NCI-H2029 (cell line): ENCODE measurements around the gene MRGPRF.

Experiments used
- DNase-seq: peaks from one replicate; lab custom pipeline; 2025; lab: John Stamatoyannopoulos, UW

MRGPRF gene

DNA sequence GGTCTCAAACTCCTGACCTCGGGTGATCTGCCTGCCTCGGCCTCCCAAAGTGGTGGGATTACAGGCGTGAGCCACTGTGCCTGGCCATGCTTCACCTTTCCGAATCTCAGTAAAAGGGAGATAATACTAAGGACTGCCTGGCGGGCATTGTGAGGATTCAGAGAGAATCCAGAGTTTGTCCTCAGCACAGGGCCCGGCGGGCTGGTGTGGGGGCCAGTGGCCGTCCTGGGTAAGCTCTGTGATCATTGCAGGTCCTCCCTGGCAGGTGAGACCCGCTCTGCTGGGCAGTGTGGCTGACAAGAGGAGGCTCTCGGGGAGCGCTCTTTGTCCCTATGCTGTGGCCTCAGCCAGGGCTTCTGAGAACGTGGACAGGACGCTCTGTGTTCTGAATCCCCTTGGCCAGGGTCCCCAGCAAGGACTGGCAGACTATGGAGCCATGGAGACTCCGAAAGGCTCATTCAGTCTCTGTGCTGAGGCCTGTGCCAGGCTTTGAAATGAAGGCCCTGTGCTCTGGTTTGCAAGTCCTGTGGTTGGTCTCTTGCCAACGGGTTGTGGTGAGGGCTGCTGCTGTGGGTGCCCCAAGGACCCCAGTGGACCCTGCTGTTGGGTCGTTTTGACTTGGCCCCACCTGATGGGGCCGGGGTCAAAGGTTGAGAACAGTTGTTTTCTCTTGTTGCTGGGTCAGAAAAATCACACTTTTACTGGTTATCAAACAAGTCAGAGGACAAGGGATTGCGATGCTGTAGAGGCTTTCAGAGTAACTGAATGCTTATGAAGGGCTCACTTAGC, 37.7 kb upstream of the MRGPRF start:
- DNase-seq: no peak

DNA sequence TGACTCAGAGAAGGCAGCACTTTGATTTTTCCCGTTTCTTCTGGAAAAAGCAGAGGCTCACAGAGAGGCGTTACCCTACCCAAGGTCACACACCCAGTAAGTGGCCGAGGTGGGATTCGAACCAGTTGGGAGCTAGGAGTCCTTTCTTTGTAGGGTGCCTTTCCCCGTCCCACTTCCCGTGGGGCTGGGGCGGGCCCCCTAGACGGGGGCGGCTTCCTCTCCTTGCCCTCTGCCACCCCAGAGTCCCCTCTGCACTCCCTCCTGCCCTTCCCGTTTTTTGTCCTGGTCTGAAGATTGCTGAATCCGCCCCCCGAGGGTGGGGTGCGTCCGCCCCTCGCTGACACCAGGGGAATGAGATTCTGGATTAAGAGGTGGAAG, 36.4 kb upstream of the MRGPRF start:
- DNase-seq: no peak

DNA sequence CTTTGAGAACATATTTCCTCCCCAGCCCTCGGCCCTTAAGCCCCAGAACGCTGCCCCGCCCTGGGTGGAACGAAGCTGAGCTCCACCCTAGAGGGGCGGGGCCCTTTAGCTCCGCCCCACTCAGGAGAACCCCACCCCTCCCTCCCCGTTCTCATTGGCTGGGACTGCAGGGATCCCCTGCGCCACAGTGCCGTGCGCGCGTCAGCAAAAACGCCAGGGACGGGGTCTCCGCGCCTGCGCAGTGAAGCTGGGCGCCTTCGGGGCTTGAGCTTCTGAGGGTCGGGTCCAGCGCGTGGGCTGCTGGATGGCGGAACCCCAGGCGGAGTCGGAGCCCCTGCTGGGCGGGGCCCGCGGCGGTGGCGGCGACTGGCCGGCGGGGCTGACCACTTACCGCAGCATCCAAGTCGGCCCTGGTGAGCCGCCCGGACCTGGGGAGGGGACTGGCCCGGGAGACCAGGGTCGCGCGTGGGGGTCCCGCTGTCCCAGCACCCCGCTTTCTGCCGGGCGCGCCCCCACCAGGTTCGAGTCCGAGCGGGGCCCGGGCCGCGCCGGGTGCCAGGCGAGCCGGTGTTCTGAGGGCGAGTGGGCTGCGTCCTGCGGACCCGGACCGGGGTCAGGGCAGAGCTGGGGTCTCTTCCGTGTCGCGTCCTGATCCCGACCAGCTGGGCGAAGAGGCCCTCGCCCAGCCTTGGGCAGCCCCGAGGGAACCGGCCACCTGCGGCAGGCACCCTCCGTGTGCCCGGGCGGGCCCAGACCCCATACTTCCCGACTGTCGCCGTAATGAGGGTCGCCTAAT, 35.8 kb upstream of the MRGPRF start, which contains the start of gene TPCN2:
Gene TPCN2 (plus strand): TSS at position 239 of the 796 bp plus-strand sequence. CDS start 66 bp downstream, at position 305.
- DNase-seq: peak; percentile 92

DNA sequence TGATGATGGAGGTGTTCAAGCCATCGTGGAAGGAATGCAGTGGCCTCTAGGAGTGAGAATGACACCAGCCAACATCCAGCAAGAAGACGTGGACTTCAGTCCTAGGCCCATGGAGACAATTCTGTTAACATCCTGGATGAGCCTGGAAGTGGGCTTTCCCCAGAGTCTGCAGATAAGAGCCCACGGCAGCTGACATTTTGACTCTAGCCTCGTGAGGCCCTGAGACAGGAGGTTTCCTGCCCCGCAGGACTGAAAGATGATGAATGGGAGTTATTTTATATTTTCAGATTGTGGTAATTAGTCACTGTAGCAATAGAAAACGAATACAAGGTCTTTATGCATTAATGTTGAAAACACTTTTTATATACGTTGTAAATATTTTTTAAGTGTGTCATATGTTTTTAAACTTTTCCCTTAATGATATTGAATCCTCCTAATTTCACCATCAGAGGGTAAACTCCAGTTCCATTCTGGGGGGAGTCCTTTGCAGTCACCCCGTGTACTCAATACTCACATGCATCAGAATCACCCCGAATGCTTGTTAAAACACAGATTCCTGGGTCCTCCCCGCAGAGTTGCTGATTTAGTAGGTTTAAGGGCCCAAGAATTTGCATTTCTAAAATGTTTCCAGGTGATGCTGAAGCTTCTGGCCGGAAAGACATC, 35.1 kb upstream of the MRGPRF start:
- DNase-seq: no peak

DNA sequence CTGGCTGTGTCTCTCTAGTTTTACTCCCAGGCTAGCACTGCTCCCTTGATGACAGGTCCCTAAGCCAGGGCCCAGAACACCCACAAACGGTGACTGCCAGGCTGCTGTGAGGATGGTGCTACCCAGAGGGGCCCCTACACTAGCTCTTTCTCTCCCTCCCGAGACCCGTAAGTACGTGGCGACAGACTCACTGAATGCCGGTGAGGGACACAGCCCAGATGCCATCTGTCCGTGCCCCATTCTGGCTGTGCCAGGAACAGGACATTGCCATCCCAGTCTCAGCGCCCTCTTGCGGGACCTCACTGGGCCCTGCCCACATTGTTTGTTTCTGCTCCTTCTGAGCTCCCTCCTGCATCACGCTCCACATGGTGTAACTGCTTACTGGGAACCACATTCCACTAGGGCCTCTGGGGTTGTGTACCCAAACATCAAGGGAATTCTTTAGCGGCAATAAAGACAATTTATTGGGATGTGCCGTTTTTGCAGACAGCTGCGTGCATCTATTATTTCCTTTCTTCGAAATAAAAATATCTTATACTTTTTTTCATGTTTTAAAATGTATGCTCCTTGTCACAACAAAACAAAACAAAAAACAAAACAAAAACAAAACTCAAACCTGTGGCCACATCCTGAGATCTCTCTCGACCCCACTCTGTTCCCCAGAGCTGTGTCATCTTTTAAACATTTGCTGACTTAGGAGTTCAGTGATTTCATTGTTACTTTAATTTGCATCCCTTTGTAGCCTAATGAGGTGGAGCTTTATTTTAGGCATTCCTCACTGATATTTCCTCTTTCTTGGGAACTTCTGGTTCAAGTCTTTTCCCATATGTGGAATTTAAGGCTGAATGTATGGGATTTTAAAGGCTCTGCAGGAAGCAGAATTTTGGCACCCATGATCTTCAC, 31.3 kb upstream of the MRGPRF start:
- peak; percentile 8 for DNase-seq

DNA sequence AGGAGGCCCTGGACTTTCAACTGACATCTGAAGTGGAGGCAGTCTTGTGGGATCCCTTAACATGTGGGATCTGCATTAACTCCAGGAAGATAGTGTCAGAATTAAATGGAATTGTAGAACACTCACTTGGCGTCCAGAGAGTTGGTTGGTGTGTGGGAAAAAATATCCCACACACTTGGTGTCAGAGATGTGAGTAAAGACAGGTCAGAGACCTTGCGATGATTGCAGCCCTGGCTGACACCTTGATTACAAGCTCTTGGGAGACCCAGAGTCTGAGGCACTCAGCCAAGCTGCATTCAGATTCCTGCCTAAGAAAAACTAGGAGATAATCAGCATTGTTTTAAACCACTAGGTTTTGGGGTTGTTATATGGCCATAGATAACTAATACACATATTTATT, 28.5 kb upstream of the MRGPRF start:
- DNase-seq: no peak

DNA sequence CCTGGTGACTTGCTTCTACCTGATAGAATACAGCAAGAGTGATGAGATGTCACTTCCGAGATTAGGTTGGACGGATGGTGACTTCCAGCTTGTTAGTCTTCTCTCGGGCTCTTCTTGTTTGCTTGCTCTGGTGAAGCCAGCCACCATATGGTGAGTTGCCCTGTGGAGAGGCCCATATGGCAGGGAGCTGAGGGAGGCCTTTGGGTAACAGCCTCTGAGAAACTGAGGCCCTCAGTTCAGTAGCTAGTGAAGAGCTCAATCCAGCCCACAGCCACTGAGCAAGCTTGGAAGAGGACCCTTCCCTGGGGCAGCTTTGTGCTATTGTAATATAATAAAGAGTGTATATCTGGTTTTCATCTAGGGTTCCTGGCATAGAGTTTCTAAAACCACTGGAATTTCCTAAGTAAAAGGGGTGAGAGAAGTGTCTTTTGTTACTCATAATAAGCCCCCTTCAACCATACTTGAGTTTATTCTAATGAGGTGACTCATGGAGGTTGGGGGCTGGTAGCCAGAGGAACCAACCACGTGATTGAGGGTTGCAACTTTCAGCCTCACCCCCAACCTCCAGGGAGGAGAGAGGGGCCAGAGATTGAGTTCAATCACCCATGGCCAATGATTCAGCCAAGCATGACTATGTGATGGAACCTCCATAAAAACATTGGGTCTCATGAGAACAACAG, 27.7 kb upstream of the MRGPRF start:
- DNase-seq: no peak

DNA sequence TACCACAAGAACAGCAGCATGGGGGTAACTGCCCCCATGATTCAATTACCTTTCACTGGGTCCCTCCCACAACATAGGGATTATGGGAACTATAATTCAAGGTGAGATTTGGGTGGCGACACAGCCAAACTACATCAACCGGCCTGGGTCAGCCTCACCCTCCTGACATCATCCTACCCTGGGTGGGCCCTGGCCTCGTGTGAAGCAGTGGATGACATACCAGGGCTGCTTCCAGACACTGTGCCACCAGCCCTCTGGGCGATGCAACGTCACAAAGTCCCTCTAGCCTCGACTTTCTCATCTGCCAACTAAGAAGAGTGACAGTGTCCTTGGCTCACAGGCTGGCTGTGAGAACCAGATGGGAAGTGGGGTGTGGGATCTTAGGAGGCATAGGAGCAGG, 27.0 kb upstream of the MRGPRF start:
- no peak for DNase-seq

DNA sequence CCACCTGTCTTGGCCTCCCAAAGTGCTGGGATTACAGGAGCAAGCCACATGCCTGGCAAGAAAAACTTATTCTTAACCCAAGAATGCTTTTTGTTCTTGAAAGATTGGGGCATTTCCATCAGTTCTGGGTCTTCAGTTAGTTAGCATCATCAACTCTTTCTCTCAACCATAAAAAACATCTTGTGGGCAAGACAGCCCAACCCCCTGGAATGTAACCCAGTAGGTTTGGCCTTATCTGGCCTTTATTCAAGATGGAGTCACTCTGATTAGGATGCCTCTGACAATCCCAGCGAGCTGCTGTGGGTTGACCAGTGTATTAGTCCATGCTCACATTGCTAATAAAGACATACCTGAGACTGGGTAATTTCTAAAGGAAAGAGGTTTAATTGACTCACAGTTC, 26.5 kb upstream of the MRGPRF start:
- no peak for DNase-seq

DNA sequence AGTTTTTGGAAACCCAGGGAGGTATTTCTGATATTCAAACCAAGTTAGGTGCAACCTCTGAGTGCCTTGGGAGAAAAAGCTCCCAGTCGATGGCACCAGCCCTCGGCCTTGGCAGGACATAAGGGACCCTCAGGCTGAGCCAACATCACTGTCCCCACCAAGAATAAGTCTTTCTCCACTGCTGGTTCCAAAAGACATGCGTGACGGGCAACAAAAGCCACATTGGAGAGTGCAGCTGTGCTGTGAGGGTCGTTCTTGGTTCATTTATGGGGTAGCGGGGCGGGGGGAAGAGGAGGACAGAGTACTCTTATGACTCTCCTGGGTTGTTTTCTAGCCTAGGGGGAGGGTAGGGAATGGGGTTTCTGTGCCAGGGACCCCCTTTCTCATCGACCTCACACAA, 24.5 kb upstream of the MRGPRF start:
- DNase-seq: no peak

DNA sequence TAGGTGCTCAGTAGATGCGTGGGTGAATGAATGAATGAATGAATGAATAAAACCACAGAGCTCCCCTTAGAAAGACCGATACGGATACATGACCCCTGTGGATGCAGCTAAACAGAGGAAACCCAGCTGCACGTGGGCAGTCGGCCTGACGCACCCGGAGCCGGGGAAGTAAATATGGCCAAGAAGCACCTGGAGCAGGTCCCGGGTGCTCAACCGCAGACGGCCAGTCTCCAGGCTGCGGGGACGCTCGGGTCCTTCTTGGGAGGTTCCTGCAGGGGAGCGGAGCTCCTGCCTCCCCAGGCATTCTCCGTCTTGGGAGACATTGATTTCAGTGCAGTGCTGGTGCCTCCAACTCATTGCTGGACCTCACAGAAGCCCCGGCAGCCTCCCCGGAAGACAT, 24.0 kb upstream of the MRGPRF start:
- DNase-seq: no peak

DNA sequence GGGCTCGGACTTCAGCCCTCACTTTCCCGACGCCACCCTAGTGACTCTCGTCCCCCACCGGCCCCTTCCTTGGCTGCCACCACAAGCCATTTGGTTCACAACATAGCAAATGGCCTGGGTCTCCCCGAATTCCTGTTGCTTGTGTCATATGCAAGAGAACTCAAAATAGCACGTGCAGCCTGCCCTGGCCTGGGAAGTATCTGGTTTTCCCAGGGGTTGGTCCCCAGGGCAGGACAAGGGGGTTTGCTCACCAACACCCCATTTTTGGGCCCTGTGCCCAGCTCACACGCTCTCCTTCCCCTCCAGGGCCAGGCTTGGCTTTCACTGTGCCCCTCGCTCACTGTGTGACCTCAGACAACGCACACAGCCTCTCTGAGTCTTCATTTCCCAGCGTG, 22.9 kb upstream of the MRGPRF start:
- no peak for DNase-seq

DNA sequence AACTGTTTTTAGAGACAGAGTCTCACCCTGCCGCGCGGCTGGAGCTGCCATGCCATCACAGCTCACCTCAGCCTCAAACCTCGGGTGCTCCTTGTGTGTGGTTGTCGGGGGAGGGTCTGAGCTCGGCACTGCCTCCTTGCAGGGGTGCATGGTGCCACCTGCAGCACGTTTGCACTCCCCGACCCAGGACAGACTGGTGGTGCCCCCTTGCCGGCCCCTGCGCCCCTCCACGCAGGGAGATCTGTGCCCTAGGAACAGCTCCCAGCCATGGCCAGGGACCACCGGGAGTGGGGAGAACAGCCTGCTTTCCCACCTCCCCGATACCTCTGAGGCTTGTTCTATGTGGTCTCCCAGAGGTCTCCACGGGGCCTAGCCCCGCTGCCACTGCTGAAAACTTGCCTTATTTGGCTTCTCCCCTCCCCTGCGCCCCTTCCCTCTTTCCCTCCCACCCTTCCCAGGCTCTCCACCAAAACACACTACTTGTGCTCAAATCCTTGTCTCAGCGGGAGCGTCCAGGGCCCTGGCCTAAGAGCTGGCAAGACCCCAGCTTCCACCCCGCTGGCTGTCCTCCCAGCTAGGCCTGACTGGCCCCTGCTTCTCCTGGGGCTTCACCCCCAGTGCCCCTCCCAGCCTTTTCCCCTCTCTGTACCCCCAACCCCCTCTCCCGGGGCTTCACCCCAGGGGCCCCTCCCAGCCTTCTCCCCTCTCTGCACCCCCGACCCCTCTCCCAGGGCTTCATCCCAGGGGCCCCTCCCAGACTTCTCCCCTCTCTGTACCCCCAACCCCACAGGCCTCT, 22.3 kb upstream of the MRGPRF start:
- no peak for DNase-seq

DNA sequence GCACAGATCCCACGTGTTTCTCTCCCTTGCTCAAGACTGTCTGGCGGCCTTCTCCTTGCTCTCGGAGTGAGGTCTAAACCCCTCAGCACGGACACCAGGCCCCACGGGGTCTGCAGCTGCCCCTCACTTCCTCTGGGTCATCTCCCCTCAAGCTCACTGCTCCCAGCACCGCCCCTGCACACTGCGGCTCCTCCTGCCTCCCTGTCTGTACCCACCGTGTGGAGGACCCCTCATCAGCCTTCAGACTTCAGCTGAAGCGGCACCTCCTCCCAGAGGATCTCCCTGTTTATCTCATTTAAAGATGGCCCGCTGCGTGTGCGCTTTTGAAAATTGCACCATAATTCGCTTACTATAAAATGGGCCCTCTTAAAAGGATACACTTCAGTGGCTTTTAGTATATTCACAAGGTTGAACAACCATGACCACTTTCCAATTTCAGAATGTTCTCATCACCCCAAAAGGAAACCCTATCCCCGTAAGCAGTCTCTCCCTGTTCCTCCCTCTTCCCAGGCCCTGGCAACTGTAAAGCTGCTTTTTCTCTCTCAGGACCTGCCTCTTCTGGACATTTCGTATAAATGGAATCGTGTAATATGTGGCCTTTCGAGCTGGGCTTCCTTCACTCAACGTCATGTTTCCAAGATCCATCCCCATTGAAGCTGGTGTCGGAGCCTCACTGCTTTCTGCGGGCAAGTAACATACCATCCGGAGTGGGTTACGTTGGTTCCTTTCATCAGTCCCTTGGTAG, 21.2 kb upstream of the MRGPRF start:
- DNase-seq: no peak

DNA sequence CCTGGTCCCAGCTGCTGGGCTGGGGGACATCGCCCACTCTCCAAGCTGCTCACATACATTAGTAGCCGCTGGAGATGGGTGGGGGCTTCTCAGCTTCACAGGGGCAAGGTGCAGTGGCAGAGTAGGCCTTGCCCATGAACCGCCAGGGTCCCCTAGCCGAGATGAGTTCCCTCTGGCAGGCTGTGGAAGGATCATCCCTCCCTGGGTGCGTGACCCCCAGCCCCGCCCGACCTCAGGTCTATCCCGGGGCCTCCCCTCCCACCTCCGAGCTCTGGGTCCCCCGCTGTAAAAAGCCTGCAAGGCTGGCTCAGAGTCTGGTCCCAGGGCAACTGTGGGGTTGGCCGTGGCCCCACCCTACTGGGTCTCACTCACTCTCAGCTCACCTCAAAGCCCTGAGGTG, 20.4 kb upstream of the MRGPRF start:
- no peak for DNase-seq

DNA sequence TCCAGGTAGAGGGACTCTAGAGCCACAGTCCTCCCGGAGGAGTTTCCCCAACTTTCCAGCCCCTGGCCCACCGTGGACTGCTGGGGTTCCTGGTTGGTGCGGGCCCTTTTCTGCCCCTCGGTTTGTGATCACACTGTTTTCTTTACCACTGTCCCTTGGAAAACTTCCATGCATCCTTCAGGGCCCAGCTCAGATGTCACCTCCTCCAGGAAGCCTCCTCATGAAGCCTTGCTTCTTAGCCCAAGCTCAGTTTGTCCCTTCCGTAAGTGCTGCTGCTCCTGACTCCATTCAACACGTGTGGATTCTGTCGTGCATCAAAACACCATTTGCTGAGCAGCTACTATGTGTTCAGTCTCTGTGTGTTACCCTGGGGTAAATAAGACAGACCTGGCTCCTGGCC, 19.8 kb upstream of the MRGPRF start:
- DNase-seq: no peak

DNA sequence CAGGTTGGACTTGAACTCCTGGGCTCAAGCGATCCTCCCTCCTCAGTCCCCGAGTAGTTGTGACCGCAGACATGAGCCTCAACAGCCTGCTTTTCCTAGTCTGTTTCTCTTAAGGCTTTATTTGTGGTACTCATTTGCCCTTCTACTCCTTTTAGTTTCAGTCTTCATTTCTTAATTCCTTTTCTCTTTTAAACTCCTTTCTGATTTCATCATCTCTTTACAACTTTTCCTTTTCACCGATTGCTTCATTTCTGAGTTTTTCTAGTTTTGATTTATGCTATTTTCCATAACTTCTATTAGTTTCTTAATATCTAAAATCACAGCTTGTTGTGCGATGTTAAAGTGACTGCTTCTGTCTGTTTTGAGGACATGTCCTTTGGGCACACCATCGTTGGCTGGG, 17.3 kb upstream of the MRGPRF start:
- no peak for DNase-seq

DNA sequence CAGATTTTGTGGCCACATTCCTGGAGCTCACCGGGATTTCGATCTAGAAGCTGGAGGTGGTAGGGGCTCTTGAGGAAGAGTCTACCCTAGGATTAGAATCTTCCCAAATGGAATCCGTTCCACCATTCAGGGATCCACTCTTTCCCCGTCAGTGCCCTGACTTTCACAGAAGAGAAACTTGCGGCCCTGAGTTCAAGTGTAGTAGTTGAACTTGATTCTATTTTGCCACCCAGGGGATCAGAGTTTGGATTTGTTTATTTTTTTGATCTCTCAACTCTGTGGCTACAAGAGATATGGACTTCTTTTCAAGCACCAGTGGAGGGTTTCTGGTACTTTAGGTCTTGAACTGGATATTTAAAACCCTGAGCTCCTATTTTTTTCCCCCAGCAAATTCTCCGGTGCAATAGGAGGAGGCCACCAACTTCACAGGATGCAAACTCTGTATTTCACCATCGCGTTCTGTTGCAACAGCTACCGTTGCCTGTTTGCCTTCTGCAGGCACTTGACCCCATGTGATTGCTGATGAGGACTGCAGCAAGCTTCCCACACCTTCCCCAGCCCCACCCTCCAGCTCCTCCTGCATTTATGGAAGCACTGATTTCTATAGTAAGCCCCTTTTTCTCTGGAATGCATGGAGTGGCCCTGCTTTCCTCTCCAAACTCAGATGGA, 14.8 kb upstream of the MRGPRF start:
- no peak for DNase-seq

DNA sequence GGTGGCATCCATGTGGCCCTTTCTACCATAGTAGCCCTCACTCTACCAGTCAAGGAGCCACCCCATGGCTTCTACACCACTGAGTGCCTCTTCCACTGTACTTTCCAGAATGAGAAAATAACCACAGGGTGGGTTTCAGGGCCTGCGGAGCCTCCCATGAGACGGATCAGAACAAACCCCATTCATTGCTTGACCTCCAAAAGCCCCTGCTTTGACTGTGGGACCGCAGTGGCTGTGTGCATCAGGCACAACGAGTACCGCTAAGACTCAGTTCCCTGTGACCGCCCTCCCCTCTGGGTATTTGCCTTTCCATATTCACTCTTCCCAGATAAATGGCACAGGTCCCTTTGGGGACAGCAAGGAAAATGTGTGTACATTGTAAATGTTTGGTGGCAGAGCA, 11.5 kb upstream of the MRGPRF start:
- DNase-seq: no peak
